GM19372 (cell line): ENCODE measurements around the gene RPS26.
"Not testable (repeated sequence)": the region's sequence is repeated elsewhere in the genome, so short reads cannot be mapped to it uniquely, and the experiment has no call there.

Source experiments
- ATAC-seq: cut with Tn5 transposase; IDR thresholded peaks from one replicate; pipeline ENCODE4 v1.9.1; 2021; ENCODE audit warnings: mild to moderate bottlenecking, low read depth, moderate library complexity; ENCODE audit not compliant: unreplicated experiment

The RPS26 gene

DNA sequence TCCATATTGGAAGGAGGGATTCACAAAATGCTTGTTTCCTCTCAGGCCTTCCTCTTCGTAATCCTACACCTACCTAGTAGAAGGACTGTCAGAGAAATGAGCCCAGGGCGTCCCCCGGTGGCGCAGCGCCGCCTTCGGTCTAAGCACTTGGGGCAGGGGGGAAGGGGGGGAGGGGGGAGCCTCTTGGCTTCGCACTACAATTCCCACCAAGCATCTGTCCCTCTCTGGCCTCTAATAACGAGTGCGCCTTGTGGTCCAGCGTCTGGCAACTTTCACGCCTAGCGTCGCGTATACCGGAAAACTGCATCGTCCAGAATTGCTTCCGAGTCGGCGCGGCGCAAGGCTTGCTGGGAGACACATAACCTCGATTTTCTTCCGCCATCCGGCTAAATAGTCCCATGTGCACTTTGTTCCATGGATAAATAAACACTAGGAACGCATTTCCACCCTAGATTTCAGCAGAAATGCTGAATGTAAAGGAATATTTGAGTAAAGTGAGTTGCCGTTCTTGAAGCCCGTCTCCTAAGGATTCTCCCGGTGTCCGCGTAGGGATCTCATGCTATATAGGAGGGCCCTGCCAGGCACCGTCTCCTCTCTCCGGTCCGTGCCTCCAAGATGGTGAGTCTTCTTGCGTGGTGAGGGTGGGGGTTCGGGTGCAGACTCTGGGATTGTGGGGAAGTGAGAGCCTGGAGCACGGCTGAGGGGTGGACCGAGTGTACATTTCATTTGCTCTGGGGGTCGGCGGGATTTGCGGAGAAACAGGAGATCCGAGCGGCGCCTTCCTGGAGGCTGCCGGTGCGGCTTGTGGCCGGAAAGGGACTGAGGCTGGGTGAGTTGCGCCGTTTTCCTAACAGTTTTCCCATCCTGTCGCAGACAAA is at the start of gene RPS26:
TSS of gene RPS26 (plus strand) at position 367 of the 878 bp plus-strand sequence. CDS start at position 616, 249 bp downstream.
- peak; percentile 92 for ATAC-seq

DNA sequence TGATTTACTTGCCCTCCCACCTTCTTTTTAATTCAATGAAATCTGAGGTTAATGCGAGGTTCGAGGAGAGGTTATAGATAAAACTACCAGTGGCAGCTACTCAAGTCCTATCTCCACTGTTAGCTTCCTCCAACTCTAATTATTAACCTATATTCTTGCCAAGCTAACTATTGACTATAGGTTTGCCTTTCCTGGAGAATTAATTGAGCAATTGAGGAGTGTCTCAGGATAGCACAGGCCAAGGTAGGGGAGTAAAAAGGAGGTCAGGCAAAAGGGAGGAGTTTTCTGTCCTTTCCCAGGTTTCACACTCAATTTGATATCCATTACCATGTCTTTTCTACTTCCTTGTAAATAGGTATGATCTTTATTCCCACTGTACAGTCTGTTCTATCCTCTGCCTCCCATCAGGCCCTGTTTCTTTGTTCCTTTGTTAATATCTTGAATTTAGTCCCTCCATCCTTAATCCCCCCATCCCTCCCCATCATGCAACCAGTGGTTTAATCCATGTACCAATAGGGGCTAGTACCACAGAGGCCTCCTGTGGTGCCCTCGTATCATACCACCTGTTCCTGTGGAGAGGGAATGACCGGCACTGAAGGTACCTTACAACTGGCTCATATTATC is 48.4 kb upstream of the RPS26 start:
- no peak for ATAC-seq

- ATAC-seq = no peak
These were observed 46.4 kb upstream of the RPS26 start for GRCh38 chr12:55995366-55995765.

DNA sequence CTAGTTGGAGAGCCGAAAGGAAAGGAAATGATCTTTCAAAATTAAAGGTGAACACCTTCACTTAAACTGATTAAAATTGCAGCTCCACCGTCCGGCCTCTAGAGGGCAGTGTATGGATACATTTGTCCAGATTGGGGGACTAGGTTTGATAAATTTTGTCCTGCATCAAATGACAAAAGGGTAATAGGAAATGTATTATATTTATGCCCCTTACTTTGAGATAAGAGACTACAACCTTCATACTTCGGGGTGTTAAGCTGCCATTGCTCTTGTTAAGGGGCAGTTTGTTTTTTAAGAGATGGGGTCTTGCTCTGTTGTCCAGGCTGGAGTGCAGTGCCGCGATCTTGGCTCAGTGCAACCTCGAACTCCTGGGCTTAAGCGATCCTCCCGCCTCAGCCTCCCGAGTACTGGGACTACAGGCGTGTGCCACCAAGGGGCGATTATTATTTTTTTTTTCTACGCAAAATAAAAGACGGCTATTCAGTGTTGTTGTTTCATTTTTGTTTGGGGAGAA is 45.5 kb upstream of the RPS26 start:
- no peak for ATAC-seq

- ATAC-seq = peak; percentile 99
These were observed 44.8 kb upstream of the RPS26 start, which contains the start of gene SUOX for GRCh38 chr12:55996715-55997534. TSS of gene SUOX (plus strand) at chr12:55997276. CDS start at chr12:56002222, 4,946 bp downstream.

DNA sequence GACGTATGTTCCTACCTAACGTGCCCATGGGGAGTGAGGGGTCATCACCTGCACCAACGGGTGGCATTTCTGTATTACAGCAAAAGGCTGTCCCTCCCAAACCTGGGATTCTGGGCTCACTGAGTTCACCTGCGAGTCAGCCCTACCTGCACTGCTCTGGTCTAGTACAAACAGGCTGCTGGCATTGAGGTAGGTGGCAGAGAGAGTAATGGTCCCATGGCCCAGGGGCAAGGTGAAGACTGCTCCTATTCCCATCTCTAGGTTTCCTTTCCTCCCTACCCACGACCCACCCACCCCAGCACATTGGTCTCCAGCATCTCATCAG is 44.2 kb upstream of the RPS26 start:
- no peak for ATAC-seq

GRCh38 chr12:55999522-55999921 is 42.2 kb upstream of the RPS26 start:
- ATAC-seq = not testable (repeated sequence)

GRCh38 chr12:55999999-56000540 is 41.6 kb upstream of the RPS26 start:
- not testable (repeated sequence) for ATAC-seq

DNA sequence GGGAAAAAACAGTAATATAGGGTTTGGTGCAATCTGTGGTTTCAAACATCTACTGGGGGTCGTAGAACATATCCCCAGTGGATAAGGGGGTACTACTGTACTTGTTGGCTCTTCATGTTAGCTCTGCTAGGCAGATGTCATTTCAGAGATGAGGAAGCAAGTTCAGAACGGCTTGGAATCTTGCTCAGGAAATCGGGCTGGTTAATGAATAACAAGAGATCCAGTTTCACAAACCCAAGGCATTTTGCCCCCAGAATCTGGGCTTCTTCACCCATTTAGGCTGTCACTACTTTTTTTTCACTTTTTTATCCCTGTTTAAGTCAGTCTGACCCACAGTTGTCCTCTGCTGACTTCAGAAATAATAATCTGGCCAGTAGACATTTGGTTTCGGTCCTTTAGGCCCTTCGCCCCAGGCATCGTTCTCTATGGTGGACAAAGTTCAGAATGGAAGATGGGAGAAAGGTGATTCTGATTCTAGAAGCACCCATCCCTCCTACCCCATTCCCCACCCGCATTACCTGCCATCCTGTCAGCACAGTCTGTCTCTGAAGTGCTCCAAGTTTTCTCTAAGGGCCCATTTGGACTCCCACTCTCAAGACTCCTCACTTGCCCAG is 40.1 kb upstream of the RPS26 start:
- ATAC-seq = no peak

DNA sequence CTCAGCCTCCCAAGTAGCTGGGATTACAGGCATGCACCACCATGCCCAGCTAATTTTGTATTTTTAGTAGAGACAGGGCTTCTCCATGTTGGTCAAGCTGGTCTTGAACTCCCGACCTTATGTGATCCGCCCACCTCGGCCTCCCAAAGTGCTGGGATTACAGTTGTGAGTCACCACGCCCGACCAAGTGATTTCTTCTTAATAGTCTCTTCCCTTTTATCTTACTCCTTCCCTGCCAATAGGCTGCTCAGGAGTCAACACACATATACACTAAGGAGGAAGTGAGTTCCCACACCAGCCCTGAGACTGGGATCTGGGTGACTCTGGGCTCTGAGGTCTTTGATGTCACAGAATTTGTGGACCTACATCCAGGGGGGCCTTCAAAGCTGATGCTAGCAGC is 38.3 kb upstream of the RPS26 start:
- ATAC-seq = not testable (repeated sequence)

DNA sequence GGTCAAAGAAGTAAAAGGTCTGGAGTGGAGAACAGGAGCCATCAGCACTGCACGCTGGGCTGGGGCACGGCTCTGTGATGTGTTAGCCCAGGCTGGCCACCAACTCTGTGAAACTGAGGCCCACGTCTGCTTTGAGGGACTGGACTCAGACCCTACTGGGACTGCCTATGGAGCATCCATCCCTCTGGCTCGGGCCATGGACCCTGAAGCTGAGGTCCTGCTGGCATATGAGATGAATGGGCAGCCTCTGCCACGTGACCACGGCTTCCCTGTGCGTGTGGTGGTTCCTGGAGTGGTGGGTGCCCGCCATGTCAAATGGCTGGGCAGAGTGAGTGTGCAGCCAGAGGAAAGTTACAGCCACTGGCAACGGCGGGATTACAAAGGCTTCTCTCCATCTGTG is 37.5 kb upstream of the RPS26 start:
- no peak for ATAC-seq

DNA sequence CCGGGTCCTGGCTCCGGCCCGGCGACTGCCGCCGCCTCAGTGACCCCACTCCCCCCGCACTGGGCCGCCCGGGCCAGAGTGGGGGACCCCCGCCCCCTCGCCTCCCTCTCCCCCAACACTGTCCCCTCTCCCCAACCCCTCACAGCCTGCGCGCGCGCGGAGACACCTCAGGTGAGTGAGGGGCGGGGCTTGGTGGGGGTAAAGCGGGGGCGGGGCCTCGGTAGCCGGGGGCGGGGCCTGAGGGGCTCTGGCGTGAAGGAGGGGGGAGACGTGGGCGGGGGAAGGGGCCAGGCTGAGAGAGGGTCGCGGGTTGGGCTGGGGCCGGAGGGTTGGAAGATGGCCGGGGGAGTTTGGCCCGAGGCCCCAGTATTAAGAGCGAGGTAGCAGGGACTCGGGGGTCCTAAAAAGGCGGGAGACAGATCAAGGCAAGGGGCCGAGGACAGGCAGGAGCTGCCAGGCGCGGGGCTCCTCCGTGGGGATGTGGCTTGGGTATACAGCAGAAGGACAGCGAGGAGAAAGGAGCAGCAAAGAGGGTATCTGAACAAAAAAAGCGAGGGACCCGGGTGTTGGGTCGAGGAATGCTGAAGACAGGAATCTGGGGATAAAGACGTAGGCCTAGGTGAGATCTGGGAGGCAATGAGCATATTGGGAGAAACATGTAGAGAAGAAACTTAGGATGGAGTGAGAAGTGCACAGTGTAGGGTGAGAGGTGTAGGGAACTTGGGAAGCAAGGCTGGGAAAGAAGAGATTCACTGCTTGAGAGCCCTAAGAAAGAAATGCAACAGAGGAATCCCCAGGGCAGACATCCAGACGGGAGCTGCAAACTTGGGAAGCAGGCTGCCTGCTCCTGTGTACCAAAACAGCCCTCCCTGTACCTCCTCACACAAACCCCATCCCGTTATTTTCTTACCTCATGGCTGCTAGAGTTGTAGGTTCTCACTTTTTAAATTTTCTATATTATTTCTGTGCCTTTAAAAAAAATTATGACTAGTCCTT is 33.9 kb upstream of the RPS26 start:
- peak; percentile 40 for ATAC-seq

GRCh38 chr12:56010111-56010570 is 31.6 kb upstream of the RPS26 start:
- no peak for ATAC-seq

DNA sequence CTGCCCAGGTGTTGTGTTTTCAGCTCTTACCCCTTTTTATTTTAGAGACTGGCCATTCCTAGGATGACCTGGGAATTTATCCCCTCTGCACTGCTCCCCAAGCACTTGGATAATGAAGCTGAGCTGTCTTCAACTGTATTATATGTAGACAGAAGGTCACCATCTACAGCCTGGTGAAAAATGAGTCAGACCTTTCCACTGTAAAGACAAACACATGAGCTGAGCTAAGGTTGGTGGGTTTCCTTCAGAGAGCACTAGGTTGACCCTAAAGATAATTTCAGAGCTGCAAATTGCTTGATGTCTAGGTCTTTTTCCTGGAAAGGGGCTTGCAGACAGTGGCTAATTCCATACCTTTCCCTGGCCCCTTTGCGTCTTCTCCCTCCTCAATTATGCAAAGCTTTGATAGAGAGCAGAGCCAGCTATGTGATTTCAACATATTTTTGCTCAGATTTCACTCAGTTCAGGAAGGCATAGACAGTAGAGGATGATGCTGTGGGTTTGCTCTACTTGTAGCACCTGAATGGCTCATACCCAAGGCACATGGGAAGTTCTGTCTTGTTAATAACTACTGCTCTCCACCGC is 30.1 kb upstream of the RPS26 start:
- ATAC-seq = no peak

- no peak for ATAC-seq
These were observed 28.2 kb upstream of the RPS26 start for GRCh38 chr12:56013482-56013881.

GRCh38 chr12:56014205-56014604 is 27.5 kb upstream of the RPS26 start:
- no peak for ATAC-seq

- ATAC-seq = no peak
These were observed 24.5 kb upstream of the RPS26 start for GRCh38 chr12:56017181-56017580.

DNA sequence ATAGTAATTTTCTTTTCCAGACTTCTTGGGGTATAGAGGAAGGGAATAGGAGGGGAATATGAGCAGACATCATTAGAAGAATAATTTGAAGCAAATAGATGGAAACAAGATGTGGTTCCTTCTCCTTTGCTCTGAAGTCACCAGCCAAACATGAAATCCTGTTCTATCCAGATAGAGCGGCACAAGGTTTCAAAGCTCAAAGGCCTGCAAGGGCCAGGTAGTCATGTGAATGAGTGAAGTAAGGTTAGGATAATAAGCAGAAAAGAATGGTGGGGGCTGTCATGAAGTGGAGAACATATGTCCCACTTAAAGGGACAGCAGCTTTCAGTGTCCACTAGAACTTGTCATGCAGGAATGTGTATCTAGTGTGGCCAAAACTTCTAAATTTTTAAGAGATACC is 23.4 kb upstream of the RPS26 start:
- no peak for ATAC-seq
